K562 (cell line): Measurements from ENCODE around the gene OR2AG1.
A peak's percentile ranks its signal among the peaks of the same experiment; 100 is the strongest.

Experiments
- DLX4 ChIP-seq: fragments of 250-450 bp; sonication (Bioruptor Pico); IDR thresholded peaks from 2 replicates; pipeline ENCODE4 v1.6.1; 2021; ENCODE audit warnings: mild to moderate bottlenecking
- EGR1 ChIP-seq: fragments of 450-650 bp; conservative IDR thresholded peaks from 2 replicates; pipeline ENCODE4 v1.6.1; 2017; ENCODE audit warnings: mild to moderate bottlenecking
- PATZ1 ChIP-seq: fragments of 250-450 bp; sonication (Bioruptor Pico); IDR thresholded peaks from 2 replicates; pipeline ENCODE4 v1.5.0; 2020; ENCODE audit warnings: mild to moderate bottlenecking, borderline replicate concordance
- POLR2A ChIP-seq: fragments of 450-650 bp; conservative IDR thresholded peaks from 2 replicates; pipeline ENCODE4 v1.6.1; 2016
- SMC3 ChIP-seq: conservative IDR thresholded peaks from 2 replicates; pipeline ENCODE4 v1.6.1; 2011; ENCODE audit warnings: low read depth, low read length, improper control_type of control experiment; ENCODE audit not compliant: insufficient read depth
- TAF15 ChIP-seq: fragments of 200-400 bp; formaldehyde crosslinking; IDR thresholded peaks from 2 replicates; pipeline ENCODE4 v1.6.1; 2017; ENCODE audit warnings: mild to moderate bottlenecking, low read depth, low read length, moderate library complexity
- ZNF274 ChIP-seq: IDR thresholded peaks from 2 replicates; pipeline ENCODE4 v1.6.1; 2011; ENCODE audit warnings: low read depth, mild to moderate bottlenecking, low read length, moderate library complexity, borderline replicate concordance
- ZNF384 ChIP-seq: IDR thresholded peaks from 2 replicates; pipeline ENCODE4 v1.6.1; 2012; ENCODE audit warnings: low read depth, low read length, improper control_type of control experiment

GRCh38 chr11:6812390-6813005 is 29.7 kb downstream of the OR2AG1 start:
- no peak for TF ChIP-seq PATZ1 (CRISPR knock-in tag)
- TF ChIP-seq TAF15, result no peak
- TF ChIP-seq SMC3, result peak; percentile 49; the same call in 1 of the 2 replicates
- no peak for TF ChIP-seq ZNF274
- TF ChIP-seq POLR2A, result no peak
- no peak for TF ChIP-seq DLX4 (CRISPR knock-in tag)
- TF ChIP-seq EGR1, result no peak
- no peak for TF ChIP-seq ZNF384
